ENCODE data around the gene ATP6V0B.

Gene ATP6V0B

GRCh38 chr1:43944860-43945259, 29.9 kb upstream of the ATP6V0B start:
- H3K27me3 ChIP-seq (ENCODE audit: low read depth, low read length): no peaks in the 10 kb centered on the region
- H3K4me2 ChIP-seq (ENCODE audit: low read length): peak overlapping the region; percentile 14; the same call in 1 of the 2 replicates
- no peaks in the 10 kb centered on the region for H3K9me3 ChIP-seq (ENCODE audit: insufficient read depth, low read length)
- TF ChIP-seq CTCF (IDR thresholded peaks at IDR 0.05; ENCODE audit: low read depth, low read length): no peak
- TF ChIP-seq EZH2phosphoT487 (IDR thresholded peaks at IDR 0.05; ENCODE audit: low read depth): no peak
- H3K36me3 ChIP-seq (replicated peaks; ENCODE audit: low read depth, low read length): no peaks in the 10 kb centered on the region
- peaks cover 6% of the 10 kb centered on the region for H3K4me1 ChIP-seq (ENCODE audit: low read length)
- no peak overlapping the region for H2AFZ ChIP-seq (ENCODE audit: low read depth, low read length)
- no peak overlapping the region for H3K27ac ChIP-seq (ENCODE audit: low read length)
- peaks cover 30% of the 10 kb centered on the region for H3K79me2 ChIP-seq (ENCODE audit: low read length)
- no peak overlapping the region for H3K4me3 ChIP-seq (ENCODE audit: low read length)
- H4K20me1 ChIP-seq (ENCODE audit: insufficient read depth, low read length): no peaks in the 10 kb centered on the region
- H3K9ac ChIP-seq (ENCODE audit: low read length): no peak overlapping the region

GRCh38 chr1:43945674-43946235, 29.0 kb upstream of the ATP6V0B start:
- Histone ChIP-seq H3K36me3 (replicated peaks; ENCODE audit: low read depth, low read length) (no peaks in the 10 kb centered on the region), H3K27ac (ENCODE audit: low read length) (peak overlapping the region; percentile 28; the same call in 1 of the 2 replicates)

GRCh38 chr1:43946236-43947060, 28.3 kb upstream of the ATP6V0B start, which contains the start of gene IPO13:
Gene IPO13 (plus strand): TSS chr1:43946950. CDS start chr1:43947601, 651 bp downstream.
- peak within 1 kb of the TSS; percentile 98 for H3K4me2 ChIP-seq (ENCODE audit: low read length)
- peak within 1 kb of the TSS; percentile 86 for H3K9ac ChIP-seq (ENCODE audit: low read length)
- H3K27ac ChIP-seq (ENCODE audit: low read length): peak within 1 kb of the TSS; percentile 78
- peak within 1 kb of the TSS; percentile 96 for H3K4me3 ChIP-seq (ENCODE audit: low read length)
- peaks cover 30% of the 10 kb centered on the region for H3K79me2 ChIP-seq (ENCODE audit: low read length)
- no peaks in the 10 kb centered on the region for H3K27me3 ChIP-seq (ENCODE audit: low read depth, low read length)
- no peaks in the 10 kb centered on the region for H3K9me3 ChIP-seq (ENCODE audit: insufficient read depth, low read length)
- TF ChIP-seq CTCF (IDR thresholded peaks at IDR 0.05; ENCODE audit: low read depth, low read length) (peak; percentile 51), EZH2phosphoT487 (IDR thresholded peaks at IDR 0.05; ENCODE audit: low read depth) (no peak)
- peaks cover 6% of the 10 kb centered on the region for H3K4me1 ChIP-seq (ENCODE audit: low read length)
- no peaks in the 10 kb centered on the region for H4K20me1 ChIP-seq (ENCODE audit: insufficient read depth, low read length)
- H3K36me3 ChIP-seq (replicated peaks; ENCODE audit: low read depth, low read length): no peaks in the 10 kb centered on the region
- H2AFZ ChIP-seq (ENCODE audit: low read depth, low read length): peak within 1 kb of the TSS; percentile 78

More at GRCh38 chr1:43945674-43946235, 29.0 kb upstream of the ATP6V0B start:
- Histone ChIP-seq H2AFZ (ENCODE audit: low read depth, low read length) (peak overlapping the region; percentile 78), H3K9me3 (ENCODE audit: insufficient read depth, low read length) (no peaks in the 10 kb centered on the region), H3K9ac (ENCODE audit: low read length) (peak overlapping the region; percentile 86), H3K4me1 (ENCODE audit: low read length) (peaks cover 6% of the 10 kb centered on the region), H3K79me2 (ENCODE audit: low read length) (peaks cover 30% of the 10 kb centered on the region), H3K4me2 (ENCODE audit: low read length) (peak overlapping the region; percentile 98), H4K20me1 (ENCODE audit: insufficient read depth, low read length) (no peaks in the 10 kb centered on the region), H3K27me3 (ENCODE audit: low read depth, low read length) (no peaks in the 10 kb centered on the region), H3K4me3 (ENCODE audit: low read length) (peak overlapping the region; percentile 96)
- TF ChIP-seq EZH2phosphoT487 (IDR thresholded peaks at IDR 0.05; ENCODE audit: low read depth): no peak

GRCh38 chr1:43947061-43947873, 27.5 kb upstream of the ATP6V0B start:
- Histone ChIP-seq H3K27me3 (ENCODE audit: low read depth, low read length) (no peaks in the 10 kb centered on the region), H3K4me2 (ENCODE audit: low read length) (peak overlapping the region; percentile 95), H3K4me1 (ENCODE audit: low read length) (peaks cover 6% of the 10 kb centered on the region), H3K4me3 (ENCODE audit: low read length) (peak overlapping the region; percentile 96), H2AFZ (ENCODE audit: low read depth, low read length) (peak overlapping the region; percentile 51), H3K79me2 (ENCODE audit: low read length) (peaks cover 30% of the 10 kb centered on the region), H4K20me1 (ENCODE audit: insufficient read depth, low read length) (no peaks in the 10 kb centered on the region), H3K27ac (ENCODE audit: low read length) (no peak overlapping the region), H3K36me3 (replicated peaks; ENCODE audit: low read depth, low read length) (no peaks in the 10 kb centered on the region), H3K9me3 (ENCODE audit: insufficient read depth, low read length) (no peaks in the 10 kb centered on the region), H3K9ac (ENCODE audit: low read length) (peak overlapping the region; percentile 80)
- TF ChIP-seq EZH2phosphoT487 (IDR thresholded peaks at IDR 0.05; ENCODE audit: low read depth) (no peak), CTCF (IDR thresholded peaks at IDR 0.05; ENCODE audit: low read depth, low read length) (no peak)
